ENCODE measurements around the gene ERCC1.
"Not testable (repeated sequence)": the region's sequence is repeated elsewhere in the genome, so short reads cannot be mapped to it uniquely, and the experiment has no call there.

The ERCC1 gene

GRCh38 chr19:45424191-45425058, 708 bp upstream of the ERCC1 start:
- DNase-seq = no peak

GRCh38 chr19:45423033-45423588, 606 bp downstream of the ERCC1 start:
- DNase-seq = no peak

GRCh38 chr19:45421947-45422498, 1.7 kb downstream of the ERCC1 start:
- DNase-seq = no peak

GRCh38 chr19:45420871-45421270, 2.8 kb downstream of the ERCC1 start:
- no peak for DNase-seq

GRCh38 chr19:45420356-45420755, 3.4 kb downstream of the ERCC1 start:
- DNase-seq = no peak

- no peak for DNase-seq
Observed at GRCh38 chr19:45419895-45420294, 3.8 kb downstream of the ERCC1 start.

- no peak for DNase-seq
Observed at GRCh38 chr19:45419396-45419795, 4.3 kb downstream of the ERCC1 start.

GRCh38 chr19:45418802-45419201, 4.9 kb downstream of the ERCC1 start:
- no peak for DNase-seq

GRCh38 chr19:45417151-45417550, 6.6 kb downstream of the ERCC1 start:
- no peak for DNase-seq

- DNase-seq = no peak
Observed at GRCh38 chr19:45414468-45414867, 9.2 kb downstream of the ERCC1 start.

- no peak for DNase-seq
Observed at GRCh38 chr19:45413497-45413896, 10.2 kb downstream of the ERCC1 start.

GRCh38 chr19:45410330-45410729, 13.4 kb downstream of the ERCC1 start:
- not testable (repeated sequence) for DNase-seq

- no peak for DNase-seq
Observed at GRCh38 chr19:45409557-45409920, 14.2 kb downstream of the ERCC1 start.

GRCh38 chr19:45408830-45409556, 14.7 kb downstream of the ERCC1 start:
- no peak for DNase-seq

- DNase-seq = no peak
Observed at GRCh38 chr19:45408121-45408520, 15.6 kb downstream of the ERCC1 start.

GRCh38 chr19:45407585-45407984, 16.1 kb downstream of the ERCC1 start:
- DNase-seq = not testable (repeated sequence)

- DNase-seq = no peak
Observed at GRCh38 chr19:45407091-45407375, 16.7 kb downstream of the ERCC1 start.

- DNase-seq = peak; percentile 85 to 90
Observed at GRCh38 chr19:45406226-45407090, 17.3 kb downstream of the ERCC1 start, which contains the start of gene POLR1G. POLR1G (plus strand) TSS chr19:45406644; CDS start chr19:45406697, 53 bp downstream.

- peak; percentile 86 to 92 for DNase-seq
Observed at GRCh38 chr19:45405435-45406225, 18.1 kb downstream of the ERCC1 start.

GRCh38 chr19:45404557-45405434, 18.9 kb downstream of the ERCC1 start, which contains the start of gene PPP1R13L:
PPP1R13L (minus strand) TSS chr19:45405069; CDS start chr19:45398318, 6,751 bp downstream.
- DNase-seq = peak; percentile 69 to 81

All from NCI-H1930 (cell line).